Bronchial epithelial cell (primary cell): ENCODE results near the gene TCF23. TPM values are rescaled to one million over a fixed set of nuclear protein-coding genes. Genes with fewer than 3 reads are reported as not detected.
"Not testable (repeated sequence)": the region's sequence is repeated elsewhere in the genome, so short reads cannot be mapped to it uniquely, and the experiment has no call there.

Source experiments
- DNase-seq: peaks from one replicate; pipeline ENCODE4 v3.0.0-alpha.2; 2010; ENCODE audit warnings: low read depth
- FAIRE-seq: peaks from 2 replicates; lab custom pipeline; 2011; peaks lifted over from hg19 to GRCh38; lab: Jason Lieb, UNC
- H3K27me3 ChIP-seq: 2 replicates; pipeline ENCODE4 v1.5.1; 2011; ENCODE audit warnings: low read length; ENCODE audit not compliant: control insufficient read depth, insufficient read depth
- H3K36me3 ChIP-seq: 2 replicates; pipeline ENCODE4 v1.5.1; 2011; ENCODE audit warnings: low read length; ENCODE audit not compliant: control insufficient read depth, insufficient read depth
- H3K4me3 ChIP-seq: 2 replicates; pipeline ENCODE4 v1.5.1; 2011; ENCODE audit warnings: mild to moderate bottlenecking, low read depth, low read length, control low read depth
- total RNA-seq: library from RNA; depleted of rRNA; stranded (reverse); fragments of >200 nt; gene quantifications from 2 replicates; pipeline ENCODE4 v1.2.1, GENCODE V29; 2014
- TF ChIP-seq, protein P1 (sequence below): IDR thresholded peaks from 2 replicates; pipeline ENCODE4 v1.5.1; 2011; ENCODE audit warnings: mild to moderate bottlenecking, moderate library complexity, low read length, control low read depth, inconsistent platforms; ENCODE audit not compliant: insufficient read depth, severe bottlenecking

The TCF23 gene
- total RNA-seq, 1 donor from 2014 or later, result not detected

DNA sequence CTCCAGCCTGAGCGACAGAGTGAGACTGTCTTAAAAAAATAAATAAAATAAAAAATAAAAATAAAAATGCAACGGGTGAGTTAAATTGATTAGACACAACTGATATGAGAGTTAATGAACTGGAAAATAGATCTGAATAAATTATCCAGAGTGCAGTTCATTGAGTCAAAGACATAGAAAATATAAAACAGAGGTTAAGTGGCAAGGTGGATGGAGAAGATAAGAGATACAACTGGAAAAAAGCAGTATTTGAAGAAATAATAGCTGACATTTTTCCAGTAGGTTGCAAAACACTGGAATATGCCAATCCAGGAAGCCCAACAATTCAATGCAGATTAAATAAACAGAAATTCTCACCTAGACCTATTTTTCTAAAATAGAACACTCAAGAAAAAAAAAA lies 40.6 kb upstream of the TCF23 start:
- FAIRE-seq (no peak), DNase-seq (no peak)
- TF ChIP-seq, protein P1, sequence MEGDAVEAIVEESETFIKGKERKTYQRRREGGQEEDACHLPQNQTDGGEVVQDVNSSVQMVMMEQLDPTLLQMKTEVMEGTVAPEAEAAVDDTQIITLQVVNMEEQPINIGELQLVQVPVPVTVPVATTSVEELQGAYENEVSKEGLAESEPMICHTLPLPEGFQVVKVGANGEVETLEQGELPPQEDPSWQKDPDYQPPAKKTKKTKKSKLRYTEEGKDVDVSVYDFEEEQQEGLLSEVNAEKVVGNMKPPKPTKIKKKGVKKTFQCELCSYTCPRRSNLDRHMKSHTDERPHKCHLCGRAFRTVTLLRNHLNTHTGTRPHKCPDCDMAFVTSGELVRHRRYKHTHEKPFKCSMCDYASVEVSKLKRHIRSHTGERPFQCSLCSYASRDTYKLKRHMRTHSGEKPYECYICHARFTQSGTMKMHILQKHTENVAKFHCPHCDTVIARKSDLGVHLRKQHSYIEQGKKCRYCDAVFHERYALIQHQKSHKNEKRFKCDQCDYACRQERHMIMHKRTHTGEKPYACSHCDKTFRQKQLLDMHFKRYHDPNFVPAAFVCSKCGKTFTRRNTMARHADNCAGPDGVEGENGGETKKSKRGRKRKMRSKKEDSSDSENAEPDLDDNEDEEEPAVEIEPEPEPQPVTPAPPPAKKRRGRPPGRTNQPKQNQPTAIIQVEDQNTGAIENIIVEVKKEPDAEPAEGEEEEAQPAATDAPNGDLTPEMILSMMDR, result no peak

DNA sequence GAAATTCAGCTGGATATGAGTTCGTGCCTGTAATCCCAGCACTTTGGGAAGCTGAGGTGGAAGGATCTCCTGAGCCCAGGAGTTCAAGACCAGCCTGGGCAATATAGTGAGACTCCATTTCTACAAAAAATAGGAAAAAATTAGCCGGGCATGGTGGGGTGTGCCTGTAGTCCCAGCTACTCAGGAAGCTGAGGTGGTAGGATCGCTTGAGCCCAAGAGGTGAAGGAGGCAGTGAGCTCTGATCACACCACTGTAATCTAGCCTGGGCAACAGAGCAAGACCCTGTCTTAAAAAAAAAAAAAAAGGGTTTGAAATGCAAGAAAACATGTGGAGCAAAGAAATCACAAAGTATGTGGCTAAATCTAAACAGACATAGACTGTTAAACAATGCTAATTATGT lies 39.7 kb upstream of the TCF23 start:
- DNase-seq, result no peak
- FAIRE-seq, result no peak
- no peak overlapping the region for H3K4me3 ChIP-seq
- H3K36me3 ChIP-seq, result no peaks in the 10 kb centered on the region
- TF ChIP-seq, protein P1, result no peak
- H3K27me3 ChIP-seq, result peaks cover 3% of the 10 kb centered on the region

More for the DNA sequence above, 40.6 kb upstream of the TCF23 start:
- Histone ChIP-seq H3K27me3 (peaks cover 2% of the 10 kb centered on the region), H3K4me3 (no peak overlapping the region), H3K36me3 (no peaks in the 10 kb centered on the region)

DNA sequence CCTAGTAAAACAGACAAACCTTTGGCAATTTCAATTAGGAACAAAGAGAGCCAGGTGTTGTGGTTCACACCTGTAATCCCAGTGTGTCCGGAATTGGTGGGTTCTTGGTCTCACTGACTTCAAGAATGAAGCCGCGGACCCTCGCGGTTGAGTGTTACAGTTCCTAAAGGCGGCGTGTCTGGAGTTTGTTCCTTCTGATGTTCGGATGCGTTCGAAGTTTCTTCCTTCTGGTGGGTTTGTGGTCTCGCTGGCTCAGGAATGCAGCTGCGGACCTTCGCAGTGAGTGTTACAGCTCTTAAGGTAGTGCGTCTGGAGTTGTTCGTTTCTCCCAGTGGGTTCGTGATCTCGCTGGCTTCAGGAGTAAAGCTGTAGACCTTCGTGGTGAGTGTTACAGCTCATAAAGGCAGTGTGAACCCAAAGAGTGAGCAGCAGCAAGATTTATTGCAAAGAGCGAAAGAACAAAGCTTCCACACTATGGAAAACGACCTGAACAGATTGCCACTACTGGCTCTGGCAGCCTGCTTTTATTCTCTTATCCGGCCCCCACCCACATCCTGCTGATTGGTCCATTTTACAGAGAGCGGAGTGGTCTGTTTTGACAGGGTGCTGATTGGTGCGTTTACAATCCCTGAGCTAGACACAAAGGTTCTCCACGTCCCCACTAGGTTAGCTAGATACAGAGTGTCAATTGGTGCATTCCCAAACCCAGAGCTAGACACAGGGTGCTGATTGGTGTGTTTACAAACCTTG lies 38.0 kb upstream of the TCF23 start:
- FAIRE-seq, H3K4me3 ChIP-seq, DNase-seq, H3K36me3 ChIP-seq, H3K27me3 ChIP-seq: not testable (repeated sequence)

DNA sequence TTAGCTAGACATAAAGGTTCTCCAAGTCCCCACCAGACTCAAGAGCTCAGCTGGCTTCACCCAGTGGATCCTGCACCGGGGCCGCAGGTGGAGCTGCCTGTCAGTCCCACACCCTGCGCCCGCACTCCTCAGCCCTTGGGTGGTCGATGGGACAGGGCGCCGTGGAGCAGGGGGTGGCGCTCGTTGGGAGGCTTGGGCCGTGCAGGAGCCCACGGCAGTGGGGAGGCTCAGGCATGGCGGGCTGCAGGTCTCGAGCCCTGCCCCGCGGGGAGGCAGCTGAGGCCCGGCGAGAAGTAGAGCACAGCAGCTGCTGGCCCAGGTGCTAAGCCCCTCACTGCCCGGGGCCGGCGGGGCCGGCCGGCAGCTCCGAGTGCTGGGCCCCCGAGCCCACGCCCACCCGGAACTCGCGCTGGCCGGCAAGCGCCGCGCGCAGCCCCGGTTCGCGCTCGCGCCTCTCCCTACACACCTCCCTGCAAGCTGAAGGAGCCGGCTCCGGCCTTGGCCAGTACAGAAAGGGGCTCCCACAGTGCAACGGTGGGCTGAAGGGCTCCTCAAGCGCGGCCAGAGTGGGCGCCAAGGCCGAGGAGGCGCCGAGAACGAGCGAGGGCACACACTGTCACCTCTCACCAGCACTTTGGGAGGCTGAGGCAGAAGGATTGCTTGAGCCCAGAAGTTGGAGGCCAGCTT lies 37.3 kb upstream of the TCF23 start:
- not testable (repeated sequence) for FAIRE-seq, DNase-seq, H3K27me3 ChIP-seq, H3K36me3 ChIP-seq, H3K4me3 ChIP-seq

DNA sequence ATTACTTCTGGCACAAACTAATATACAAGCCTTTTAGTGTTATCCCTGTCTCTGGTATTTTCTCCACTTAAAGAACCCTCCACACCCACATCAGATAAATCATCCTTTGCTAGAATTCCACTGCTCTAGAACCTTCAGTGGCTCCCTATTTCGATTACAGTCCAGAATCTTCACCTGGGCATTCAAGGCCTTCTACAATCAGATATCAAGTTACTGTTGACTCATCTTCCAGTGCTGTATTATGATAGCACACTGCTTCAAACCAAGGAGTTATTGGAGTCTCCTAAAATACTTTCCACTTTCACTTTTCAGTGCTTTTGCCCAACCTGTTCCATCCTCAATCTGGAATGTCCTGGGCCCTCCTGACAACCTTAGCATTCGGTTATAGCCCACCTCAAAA lies 33.3 kb upstream of the TCF23 start:
- H3K36me3 ChIP-seq, result no peaks in the 10 kb centered on the region
- H3K4me3 ChIP-seq, result no peak overlapping the region
- H3K27me3 ChIP-seq, result peaks cover 15% of the 10 kb centered on the region
- FAIRE-seq, result no peak
- DNase-seq, result peak; percentile 21
- TF ChIP-seq, protein P1, result no peak

DNA sequence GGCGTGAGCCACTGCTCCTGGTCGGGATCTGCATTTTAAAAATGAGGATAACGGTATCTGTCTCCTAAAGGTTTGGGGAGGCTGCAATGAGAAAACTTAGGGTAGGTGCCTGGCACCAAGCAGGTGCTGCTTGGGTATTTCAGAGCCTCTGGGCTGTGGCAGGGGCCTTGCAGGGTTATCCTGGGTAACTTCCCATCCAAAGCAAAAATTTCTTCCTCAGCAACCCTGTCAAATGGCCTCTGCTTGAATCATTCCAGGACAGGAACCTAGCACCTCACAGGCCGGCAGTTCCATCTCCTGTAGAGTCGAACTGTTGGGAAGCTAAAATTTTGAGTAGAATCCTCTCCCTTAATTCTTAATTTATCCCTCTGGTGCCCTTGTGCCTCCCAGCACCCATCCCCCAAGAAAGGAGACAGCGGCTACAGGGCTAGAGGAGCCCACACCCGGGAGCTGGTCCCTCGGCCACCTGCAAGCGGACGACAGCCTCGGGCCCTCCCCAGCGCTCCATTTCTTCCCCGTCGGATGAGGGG lies 30.7 kb upstream of the TCF23 start:
- FAIRE-seq (no peak), DNase-seq (no peak)
- Histone ChIP-seq H3K4me3 (peak overlapping the region; percentile 28), H3K27me3 (peaks cover 18% of the 10 kb centered on the region), H3K36me3 (no peaks in the 10 kb centered on the region)
- TF ChIP-seq, protein P1, result no peak
